HepG2 (cell line): Measurements from ENCODE around the gene GLIS1. TPM values are rescaled to one million over a fixed set of nuclear protein-coding genes. Genes with fewer than 3 reads are reported as not detected.

Experiments
- ATAC-seq: fragments of 200-7000 bp; cut with Tn5 transposase; 3 replicates; pipeline ENCODE4 v1.9.1; 2020; ENCODE audit warnings: mild to moderate bottlenecking, moderate library complexity
- BruUV-seq: library from RNA; stranded (reverse); fragments of 400-500 nt; replicated peaks from 2 replicates; lab custom pipeline; 2021; lab: Mats Ljungman, UMichigan
- CTCF ChIA-PET: fragments of 300-600 bp; formaldehyde crosslinking; extraction: SDS; loops from one replicate; lab custom pipeline; 2021; ENCODE audit warnings: low total read pairs, inconsistent platforms, low intra/inter-chr PET ratio; lab: Yijun Ruan, JAX
- POLR2A ChIA-PET: fragments of 350-600 bp; sonication (Branson Sonifier 250); formaldehyde crosslinking; loops from one replicate; lab custom pipeline; 2020; ENCODE audit warnings: antibody characterized with exemption, inconsistent platforms; lab: Yijun Ruan, JAX
- DNase-seq: peaks from one replicate; pipeline ENCODE4 v3.0.0-alpha.2; 2015; ENCODE audit warnings: low spot score
- FAIRE-seq: peaks from 3 replicates; lab custom pipeline; 2011; peaks lifted over from hg19 to GRCh38; lab: Jason Lieb, UNC
- H2AFZ ChIP-seq: one replicate; pipeline ENCODE4 v1.6.1; 2011; ENCODE audit warnings: low read length, inconsistent platforms
- H3K27ac ChIP-seq: fragments of 300-600 bp; 3 replicates; pipeline ENCODE4 v1.8.0; 2011; ENCODE audit warnings: mixed run types, mild to moderate bottlenecking, mixed read lengths, low read length, inconsistent platforms; ENCODE audit not compliant: insufficient read depth; ENCODE audit errors: extremely low read length
- H3K27me3 ChIP-seq, 2 experiments: fragments of 200-600 bp in 1 of 2; 2 replicates in 1 of 2; 3 replicates in 1 of 2; pipeline versions ENCODE4 v1.6.0 to v1.8.0; 2011; ENCODE audit warnings: low read length in 2 of 2, mild to moderate bottlenecking in 2 of 2, moderate library complexity in 2 of 2, inconsistent platforms in 1 of 2; ENCODE audit not compliant: insufficient read depth in 2 of 2, control insufficient read depth in 1 of 2
- H3K36me3 ChIP-seq, 2 experiments: fragments of 200-600 bp in 1 of 2; replicated peaks in 1 of 2; 2 replicates in 1 of 2; 3 replicates in 1 of 2; pipeline versions ENCODE4 v1.5.1 to v1.8.0; 2011; ENCODE audit warnings: low read length in 2 of 2, inconsistent platforms in 1 of 2; ENCODE audit not compliant: insufficient read depth in 2 of 2, control insufficient read depth in 1 of 2
- H3K4me1 ChIP-seq: 2 replicates; pipeline ENCODE4 v1.5.1; 2012; ENCODE audit warnings: low read length, inconsistent platforms; ENCODE audit not compliant: insufficient read depth
- H3K4me2 ChIP-seq: 2 replicates; pipeline ENCODE4 v1.6.0; 2011; ENCODE audit warnings: low read depth, low read length, inconsistent platforms
- H3K4me3 ChIP-seq, 3 experiments: fragments of 200-600 bp in 1 of 3; sonication (generic), shearing (Covaris generic) in 1 of 3; replicated peaks in 1 of 3; 2 replicates each; pipeline ENCODE4 v1.5.1; 2011 to 2016; ENCODE audit warnings: low read length in 3 of 3, inconsistent platforms in 2 of 3, low read depth in 2 of 3, mild to moderate bottlenecking in 2 of 3, control low read depth in 1 of 3, mixed read lengths in 1 of 3; ENCODE audit not compliant: insufficient read depth in 1 of 3
- H3K79me2 ChIP-seq: one replicate; pipeline ENCODE4 v1.6.1; 2011; ENCODE audit warnings: low read length, inconsistent platforms; ENCODE audit not compliant: insufficient read depth
- H3K9ac ChIP-seq: 2 replicates; pipeline ENCODE4 v1.6.0; 2011; ENCODE audit warnings: mild to moderate bottlenecking, low read depth, low read length, inconsistent platforms; ENCODE audit not compliant: insufficient read depth
- H3K9me3 ChIP-seq: 2 replicates; pipeline ENCODE4 v1.5.1; 2012; ENCODE audit warnings: mild to moderate bottlenecking, low read length
- H4K20me1 ChIP-seq: 2 replicates; pipeline ENCODE4 v1.6.0; 2011; ENCODE audit warnings: inconsistent platforms, mild to moderate bottlenecking, low read length, moderate library complexity; ENCODE audit not compliant: insufficient read depth
- BHLHE40 ChIP-seq: IDR thresholded peaks from 2 replicates; pipeline ENCODE4 v1.6.1; 2011; ENCODE audit warnings: low read length, improper control_type of control experiment
- BRF2 ChIP-seq: sonication (generic); formaldehyde crosslinking; IDR thresholded peaks from 2 replicates; pipeline ENCODE4 v1.8.1; 2022; ENCODE audit warnings: mild to moderate bottlenecking, missing genetic modification reagents
- HCFC1 ChIP-seq: fragments of 150-350 bp; IDR thresholded peaks from 2 replicates; pipeline ENCODE4 v1.6.1; 2014; ENCODE audit warnings: low read depth, low read length
- JDP2 ChIP-seq: sonication (generic); formaldehyde crosslinking; IDR thresholded peaks from 2 replicates; pipeline ENCODE4 v1.8.1; 2022; ENCODE audit warnings: missing genetic modification reagents, borderline replicate concordance
- KDM3A ChIP-seq: IDR thresholded peaks from 2 replicates; pipeline ENCODE4 v1.6.1; 2018; ENCODE audit warnings: low read depth, missing compliant biosample characterization
- MYC ChIP-seq: sonication (generic); formaldehyde crosslinking; IDR thresholded peaks from 2 replicates; pipeline ENCODE4 v1.9.0; 2021; ENCODE audit warnings: missing genetic modification reagents, borderline replicate concordance
- SKI ChIP-seq: fragments of 450-650 bp; IDR thresholded peaks from one replicate; pipeline ENCODE4 v1.6.1; 2018; ENCODE audit warnings: mild to moderate bottlenecking; ENCODE audit not compliant: partially characterized antibody
- THAP7 ChIP-seq: sonication (generic); formaldehyde crosslinking; IDR thresholded peaks from 2 replicates; pipeline ENCODE4 v1.8.1; 2023; ENCODE audit warnings: mild to moderate bottlenecking, missing genetic modification reagents
- ZNF12 ChIP-seq: sonication (generic); formaldehyde crosslinking; IDR thresholded peaks from 2 replicates; pipeline ENCODE4 v1.5.0; 2020; ENCODE audit warnings: missing genetic modification reagents
- ZNF543 ChIP-seq: sonication (generic); formaldehyde crosslinking; IDR thresholded peaks from 2 replicates; pipeline ENCODE4 v1.4.0; 2020; ENCODE audit warnings: mild to moderate bottlenecking, missing genetic modification reagents
- ZNF724P ChIP-seq: sonication (generic); formaldehyde crosslinking; IDR thresholded peaks from 2 replicates; pipeline ENCODE4 v1.8.0; 2022; ENCODE audit warnings: missing genetic modification reagents, borderline replicate concordance
- ZNF841 ChIP-seq: sonication (generic); formaldehyde crosslinking; IDR thresholded peaks from 2 replicates; pipeline ENCODE4 v1.8.1; 2023; ENCODE audit warnings: missing genetic modification reagents, borderline replicate concordance
- ZSCAN20 ChIP-seq: sonication (generic); formaldehyde crosslinking; IDR thresholded peaks from 2 replicates; pipeline ENCODE4 v1.4.0; 2020; ENCODE audit warnings: missing genetic modification reagents, mild to moderate bottlenecking, borderline replicate concordance
- WGBS: methylation state at CpG from one replicate; pipeline ENCODE4 v1.1.6; 2017; ENCODE audit warnings: low lambda C conversion rate; 5-methylcytosine and 5-hydroxymethylcytosine counted together
- in situ Hi-C: cut with HindIII; loops from 2 replicates; pipeline ENCODE4 v1.10.0; 2017; ENCODE audit warnings: low pct_unique_long_range_greater_than_20kb; ENCODE audit not compliant: extremely low pct_ligation_motif_present
- intact Hi-C: fragments of 100-400 bp; cut with micrococcal nuclease; formaldehyde crosslinking; loops from one replicate; pipeline ENCODE4 v1.10.0; 2022; ENCODE audit not compliant: unreplicated experiment
- polyA plus RNA-seq, 8 experiments: library from polyadenylated mRNA; depleted of rRNA in 3 of 8; stranded (reverse) in 7 of 8; unstranded in 1 of 8; fragments of >200 nt; fragmentation: Illumina TruSeq in 4 of 8; extraction: Trizol in 4 of 8; gene quantifications; 2 replicates each; pipeline versions ENCODE4 v1.2.1 to v1.2.3, GENCODE V29; 2011 to 2016; ENCODE audit warnings: low read depth in 4 of 8, missing spikeins in 1 of 8, mixed read lengths in 1 of 8; ENCODE audit not compliant: insufficient read depth in 1 of 8
- total RNA-seq, 5 experiments: library from RNA; depleted of rRNA; stranded (reverse); fragments of >200 nt; fragmentation: Illumina TruSeq; extraction: Trizol; gene quantifications; 2 replicates each; pipeline ENCODE4 v1.2.3, GENCODE V29; 2016; ENCODE audit warnings: low read depth in 1 of 5

Gene GLIS1
- total and polyA plus RNA-seq, 2 of the 13 experiments (the other 11 are each of a cell fraction or from before 2014, with no cell fraction given), result 0.03 TPM; not detected in 1

- no peak overlapping the region for H2AFZ ChIP-seq
- FAIRE-seq, result no peak
- no peaks in the 10 kb centered on the region for H3K36me3 ChIP-seq
- H3K4me1 ChIP-seq, result no peaks in the 10 kb centered on the region
- BruUV-seq, result no TSS peak
- ChIA-PET CTCF (no interaction called here), POLR2A (no interaction called here)
- no peak for DNase-seq
- H3K4me3 ChIP-seq, result no peak overlapping the region
- H3K9ac ChIP-seq, result no peak overlapping the region
- peaks cover 4 to 15% of the 10 kb centered on the region in 2 experiments; a peak in 3 of 5 replicates for H3K27me3 ChIP-seq
- no peak overlapping the region for H3K27ac ChIP-seq
- no peak overlapping the region for H3K4me2 ChIP-seq
- in situ Hi-C loops, result no loop called here
- intact Hi-C loops, result no loop called here
- TF ChIP-seq ZNF12 (CRISPR knock-in tag) (no peak), BHLHE40 (peak; percentile 55; the same call in 1 of the 2 replicates)
- 38% methylated on average over 1 of the region's 3 CpGs for WGBS
- H4K20me1 ChIP-seq, result no peaks in the 10 kb centered on the region
- no peak for ATAC-seq
- no peaks in the 10 kb centered on the region for H3K79me2 ChIP-seq
- no peaks in the 10 kb centered on the region for H3K9me3 ChIP-seq
These were observed 69.3 kb downstream of the GLIS1 start for GRCh38 chr1:53669621-53670191.

GRCh38 chr1:53666566-53666965 is 72.4 kb downstream of the GLIS1 start:
- TF ChIP-seq JDP2 (no peak), ZNF543 (CRISPR knock-in tag) (no peak), ZSCAN20 (CRISPR knock-in tag) (no peak), SKI (no peak), KDM3A (CRISPR knock-in tag) (no peak), BRF2 (CRISPR knock-in tag) (no peak), ZNF724P (CRISPR knock-in tag) (no peak), HCFC1 (no peak), THAP7 (CRISPR knock-in tag) (no peak), MYC (CRISPR knock-in tag) (no peak), ZNF841 (CRISPR knock-in tag) (no peak)
- ChIA-PET POLR2A (no interaction called here), CTCF (no interaction called here)
- H3K4me3 ChIP-seq, result no peak overlapping the region
- H3K4me2 ChIP-seq, result no peak overlapping the region
- no peak overlapping the region for H3K9ac ChIP-seq
- no peaks in the 10 kb centered on the region for H3K79me2 ChIP-seq
- no peak overlapping the region for H3K27ac ChIP-seq
- intact Hi-C loops, result no loop called here
- no peak for ATAC-seq
- BruUV-seq, result no TSS peak
- no peaks in the 10 kb centered on the region for H4K20me1 ChIP-seq
- FAIRE-seq, result no peak
- DNase-seq, result no peak
- H2AFZ ChIP-seq, result no peak overlapping the region
- no peaks in the 10 kb centered on the region for H3K4me1 ChIP-seq
- peaks cover 4 to 17% of the 10 kb centered on the region in 2 experiments; a peak in 2 of 5 replicates for H3K27me3 ChIP-seq
- in situ Hi-C loops, result no loop called here
- WGBS, result 0% methylated on average over 1 of the region's 1 CpG
- no peaks in the 10 kb centered on the region for H3K36me3 ChIP-seq
- H3K9me3 ChIP-seq, result no peaks in the 10 kb centered on the region
